ENCODE data around the gene SLC44A1.

SLC44A1 gene

DNA sequence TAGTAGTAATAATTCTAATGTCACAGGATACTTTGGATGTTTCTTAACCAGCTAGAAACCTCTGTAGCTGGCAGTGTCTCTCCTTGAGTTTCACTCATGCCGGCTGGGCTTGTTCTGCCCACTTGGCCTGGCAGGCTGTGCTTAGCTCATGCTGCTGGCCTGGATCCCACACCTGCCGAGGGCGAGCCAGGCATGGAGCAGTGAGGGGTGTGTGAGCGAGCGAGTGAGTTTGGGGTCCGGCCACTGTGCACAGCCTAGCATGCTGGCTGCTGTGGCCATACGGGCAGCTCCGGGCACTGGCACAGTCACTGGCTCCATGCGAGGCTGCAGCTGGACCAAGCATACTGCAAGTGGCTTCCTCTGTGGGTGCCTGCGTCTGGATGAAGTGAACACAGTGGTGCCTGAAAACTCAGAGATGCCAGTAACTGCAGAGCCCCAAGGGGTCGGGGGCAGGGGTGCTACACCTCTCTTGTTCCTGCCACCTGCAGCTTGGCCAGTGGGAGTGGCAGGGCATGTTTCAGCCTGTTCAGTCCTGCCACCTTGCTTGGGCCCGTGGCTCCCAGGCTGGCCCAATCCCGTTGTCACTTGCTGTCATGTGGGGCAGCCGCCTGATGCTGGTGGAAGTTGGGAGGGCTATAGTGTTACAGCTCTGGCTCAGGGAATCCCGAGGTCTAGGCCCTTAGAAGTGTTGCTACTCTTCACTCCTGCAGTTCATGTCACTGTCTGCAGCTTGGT, 213.3 kb downstream of the SLC44A1 start:
- TF ChIP-seq, protein P1, sequence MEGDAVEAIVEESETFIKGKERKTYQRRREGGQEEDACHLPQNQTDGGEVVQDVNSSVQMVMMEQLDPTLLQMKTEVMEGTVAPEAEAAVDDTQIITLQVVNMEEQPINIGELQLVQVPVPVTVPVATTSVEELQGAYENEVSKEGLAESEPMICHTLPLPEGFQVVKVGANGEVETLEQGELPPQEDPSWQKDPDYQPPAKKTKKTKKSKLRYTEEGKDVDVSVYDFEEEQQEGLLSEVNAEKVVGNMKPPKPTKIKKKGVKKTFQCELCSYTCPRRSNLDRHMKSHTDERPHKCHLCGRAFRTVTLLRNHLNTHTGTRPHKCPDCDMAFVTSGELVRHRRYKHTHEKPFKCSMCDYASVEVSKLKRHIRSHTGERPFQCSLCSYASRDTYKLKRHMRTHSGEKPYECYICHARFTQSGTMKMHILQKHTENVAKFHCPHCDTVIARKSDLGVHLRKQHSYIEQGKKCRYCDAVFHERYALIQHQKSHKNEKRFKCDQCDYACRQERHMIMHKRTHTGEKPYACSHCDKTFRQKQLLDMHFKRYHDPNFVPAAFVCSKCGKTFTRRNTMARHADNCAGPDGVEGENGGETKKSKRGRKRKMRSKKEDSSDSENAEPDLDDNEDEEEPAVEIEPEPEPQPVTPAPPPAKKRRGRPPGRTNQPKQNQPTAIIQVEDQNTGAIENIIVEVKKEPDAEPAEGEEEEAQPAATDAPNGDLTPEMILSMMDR (conservative IDR thresholded peaks at IDR 0.05; ENCODE audit: low read depth, low read length) = no peak
- H3K79me2 ChIP-seq (ENCODE audit: insufficient read depth, low read depth) = no peaks in the 10 kb centered on the region
- no peaks in the 10 kb centered on the region; the same call in 1 of the 2 replicates for H4K20me1 ChIP-seq (ENCODE audit: insufficient read depth)
- H3K27me3 ChIP-seq (ENCODE audit: insufficient read depth, low read depth) = no peaks in the 10 kb centered on the region
- H3K4me2 ChIP-seq = no peak overlapping the region
- no peaks in the 10 kb centered on the region for H3K36me3 ChIP-seq (ENCODE audit: insufficient read depth)
- no peak overlapping the region for H3K4me3 ChIP-seq (IDR thresholded peaks at IDR 0.05; ENCODE audit: insufficient read depth, low read depth, low read length)
- no peak overlapping the region for H3K27ac ChIP-seq
- H2AFZ ChIP-seq (ENCODE audit: low read depth) = no peak overlapping the region
- no peak overlapping the region for H3K9ac ChIP-seq
- H3K4me1 ChIP-seq (ENCODE audit: low read depth, poor library complexity, severe bottlenecking) = no peaks in the 10 kb centered on the region

DNA sequence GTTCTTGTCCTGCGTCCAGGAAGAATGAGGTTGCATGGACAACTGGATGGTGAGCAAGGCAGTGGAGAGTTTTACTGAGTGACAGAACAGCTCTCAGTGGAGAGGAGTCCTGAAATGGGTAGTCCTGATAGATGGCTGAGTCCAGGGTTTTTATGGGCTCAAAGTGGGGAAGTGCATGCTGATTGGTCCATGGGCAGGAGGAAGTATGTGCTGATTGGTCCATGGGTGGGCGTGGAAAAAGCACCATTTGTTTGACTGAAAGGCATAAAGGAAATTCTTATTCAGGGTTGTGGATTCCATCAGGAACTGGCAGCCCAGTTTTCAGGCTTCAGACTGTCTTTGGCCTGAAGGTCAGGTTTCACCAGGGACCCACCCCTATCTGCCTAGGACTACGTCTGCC, 214.0 kb downstream of the SLC44A1 start:
- H2AFZ ChIP-seq (ENCODE audit: low read depth) = no peak overlapping the region
- no peak overlapping the region for H3K4me3 ChIP-seq (IDR thresholded peaks at IDR 0.05; ENCODE audit: insufficient read depth, low read depth, low read length)
- no peaks in the 10 kb centered on the region; the same call in 1 of the 2 replicates for H4K20me1 ChIP-seq (ENCODE audit: insufficient read depth)
- no peak overlapping the region for H3K4me2 ChIP-seq
- no peak overlapping the region for H3K9ac ChIP-seq
- TF ChIP-seq, protein P1 (conservative IDR thresholded peaks at IDR 0.05; ENCODE audit: low read depth, low read length) = no peak
- no peak overlapping the region for H3K27ac ChIP-seq
- no peaks in the 10 kb centered on the region for H3K79me2 ChIP-seq (ENCODE audit: insufficient read depth, low read depth)
- no peaks in the 10 kb centered on the region for H3K27me3 ChIP-seq (ENCODE audit: insufficient read depth, low read depth)
- H3K4me1 ChIP-seq (ENCODE audit: low read depth, poor library complexity, severe bottlenecking) = no peaks in the 10 kb centered on the region
- H3K36me3 ChIP-seq (ENCODE audit: insufficient read depth) = no peaks in the 10 kb centered on the region

GRCh38 chr9:105459336-105459735, 214.9 kb downstream of the SLC44A1 start:
- no peaks in the 10 kb centered on the region for H3K36me3 ChIP-seq (ENCODE audit: insufficient read depth)
- no peaks in the 10 kb centered on the region for H3K79me2 ChIP-seq (ENCODE audit: insufficient read depth, low read depth)
- no peak overlapping the region for H3K9ac ChIP-seq
- no peaks in the 10 kb centered on the region for H3K27me3 ChIP-seq (ENCODE audit: insufficient read depth, low read depth)
- no peaks in the 10 kb centered on the region for H3K4me1 ChIP-seq (ENCODE audit: low read depth, poor library complexity, severe bottlenecking)
- TF ChIP-seq, protein P1 (conservative IDR thresholded peaks at IDR 0.05; ENCODE audit: low read depth, low read length) = no peak
- H3K4me2 ChIP-seq = no peak overlapping the region
- H2AFZ ChIP-seq (ENCODE audit: low read depth) = no peak overlapping the region
- H3K4me3 ChIP-seq (IDR thresholded peaks at IDR 0.05; ENCODE audit: insufficient read depth, low read depth, low read length) = no peak overlapping the region
- no peak overlapping the region for H3K27ac ChIP-seq
- H4K20me1 ChIP-seq (ENCODE audit: insufficient read depth) = no peaks in the 10 kb centered on the region; the same call in 1 of the 2 replicates

GRCh38 chr9:105466898-105467455, 222.5 kb downstream of the SLC44A1 start:
- no peaks in the 10 kb centered on the region for H3K4me1 ChIP-seq (ENCODE audit: low read depth, poor library complexity, severe bottlenecking)
- no peaks in the 10 kb centered on the region for H3K36me3 ChIP-seq (ENCODE audit: insufficient read depth)
- H3K4me2 ChIP-seq = no peak overlapping the region
- no peaks in the 10 kb centered on the region for H3K27me3 ChIP-seq (ENCODE audit: insufficient read depth, low read depth)
- H3K4me3 ChIP-seq (IDR thresholded peaks at IDR 0.05; ENCODE audit: insufficient read depth, low read depth, low read length) = no peak overlapping the region
- TF ChIP-seq, protein P1 (conservative IDR thresholded peaks at IDR 0.05; ENCODE audit: low read depth, low read length) = no peak
- no peaks in the 10 kb centered on the region for H4K20me1 ChIP-seq (ENCODE audit: insufficient read depth)
- no peaks in the 10 kb centered on the region for H3K79me2 ChIP-seq (ENCODE audit: insufficient read depth, low read depth)
- no peak overlapping the region for H3K9ac ChIP-seq
- no peak overlapping the region for H2AFZ ChIP-seq (ENCODE audit: low read depth)
- H3K27ac ChIP-seq = no peak overlapping the region
